ENCODE results near the gene BTBD9. TPM values are rescaled to one million over a fixed set of nuclear protein-coding genes. Genes with fewer than 3 reads are reported as not detected.

The BTBD9 gene
- total and polyA plus RNA-seq, 2 of the 13 experiments (the other 11 are each of a cell fraction or from before 2014, with no cell fraction given) = 1.2 to 3.0 TPM

GRCh38 chr6:38131527-38131965, 508.2 kb downstream of the BTBD9 start:
- POLR2A ChIA-PET = no interaction called here
- Histone ChIP-seq H3K27ac (ENCODE audit: extremely low read length, insufficient read depth, low read length) (no peak overlapping the region), H3K4me2 (ENCODE audit: low read depth, low read length) (no peak overlapping the region), H3K4me1 (ENCODE audit: insufficient read depth, low read length) (no peaks in the 10 kb centered on the region), H3K9ac (ENCODE audit: insufficient read depth, low read depth, low read length) (no peak overlapping the region), H3K27me3 (ENCODE audit: control insufficient read depth in 1 of 2, insufficient read depth in 2 of 2, low read length in 2 of 2) (no peaks in the 10 kb centered on the region), H3K4me3 (replicated peaks in 1 of 3; ENCODE audit: insufficient read depth in 1 of 3, low read depth in 2 of 3, low read length in 3 of 3) (no peak overlapping the region), H3K79me2 (ENCODE audit: insufficient read depth, low read length) (no peaks in the 10 kb centered on the region), H2AFZ (ENCODE audit: low read length) (no peak overlapping the region), H3K9me3 (ENCODE audit: low read length) (no peaks in the 10 kb centered on the region), H3K36me3 (replicated peaks in 1 of 2; ENCODE audit: control insufficient read depth in 1 of 2, insufficient read depth in 2 of 2, low read length in 2 of 2) (peaks cover 3 to 13% of the 10 kb centered on the region in 2 experiments; a peak in 3 of 5 replicates), H4K20me1 (ENCODE audit: insufficient read depth, low read length) (no peaks in the 10 kb centered on the region)
- intact Hi-C loops (cut with micrococcal nuclease; ENCODE audit: unreplicated experiment) = no loop called here
- no peak for ATAC-seq
- in situ Hi-C loops (cut with HindIII; ENCODE audit: extremely low pct_ligation_motif_present, low pct_unique_long_range_greater_than_20kb) = no loop called here
- TF ChIP-seq MEIS2 (CRISPR knock-in tag; IDR thresholded peaks at IDR 0.05) (no peak), ZNF362 (CRISPR knock-in tag; IDR thresholded peaks at IDR 0.05; ENCODE audit: borderline replicate concordance) (no peak), ARID5B (CRISPR knock-in tag; IDR thresholded peaks at IDR 0.05) (no peak), ZNF274 (CRISPR knock-in tag; IDR thresholded peaks at IDR 0.05) (no peak), IRF1 (CRISPR knock-in tag; IDR thresholded peaks at IDR 0.05; ENCODE audit: low read depth) (no peak), GLI4 (CRISPR knock-in tag; IDR thresholded peaks at IDR 0.05; ENCODE audit: borderline replicate concordance) (no peak), ELK4 (CRISPR knock-in tag; IDR thresholded peaks at IDR 0.05; ENCODE audit: borderline replicate concordance) (no peak), ZNF329 (CRISPR knock-in tag; IDR thresholded peaks at IDR 0.05; ENCODE audit: low read depth) (no peak), HNRNPUL1 (IDR thresholded peaks at IDR 0.05; ENCODE audit: low read depth, low read length) (no peak), ZNF317 (CRISPR knock-in tag; IDR thresholded peaks at IDR 0.05) (no peak)
- no peak for DNase-seq (ENCODE audit: low spot score)
- no peak for FAIRE-seq
- no TSS peak for BruUV-seq (replicated peaks)
- CTCF ChIA-PET (ENCODE audit: low intra/inter-chr PET ratio, low total read pairs) = no interaction called here
